Lung (tissue), 12 donors: ENCODE measurements around the gene ADAMTS9. TPM values are rescaled to one million over a fixed set of nuclear protein-coding genes. Genes with fewer than 3 reads are reported as not detected.

Experiments used
- ATAC-seq: fragments of 200-7000 bp; cut with Tn5 transposase; one replicate; pipeline ENCODE4 v1.9.1; 2020; ENCODE audit warnings: moderate number of reproducible peaks; ENCODE audit not compliant: insufficient read depth, low FRiP score
- DNase-seq, 3 donors: peaks; one replicate each; pipeline ENCODE4 v3.0.0-alpha.2; 2013 to 2017
- H3K27ac ChIP-seq, 2 donors: one replicate each; pipeline ENCODE4 v1.5.1; 2013; ENCODE audit warnings: mild to moderate bottlenecking in 2 of 2, moderate library complexity in 2 of 2, control low read depth in 1 of 2, inconsistent platforms in 1 of 2, low read depth in 1 of 2, low read length in 1 of 2
- H3K27me3 ChIP-seq, 3 donors: one replicate each; pipeline ENCODE4 v1.5.1; 2013; ENCODE audit warnings: low read length in 2 of 3; ENCODE audit not compliant: control insufficient read depth in 3 of 3, insufficient read depth in 3 of 3
- H3K36me3 ChIP-seq, 4 donors: one replicate each; pipeline ENCODE4 v1.5.1; 2013; ENCODE audit warnings: low read length in 4 of 4, mild to moderate bottlenecking in 1 of 4, moderate library complexity in 1 of 4; ENCODE audit not compliant: control insufficient read depth in 4 of 4, insufficient read depth in 4 of 4
- H3K4me1 ChIP-seq, 5 donors: one replicate each; pipeline ENCODE4 v1.5.1; 2013; ENCODE audit warnings: low read length in 5 of 5, mild to moderate bottlenecking in 2 of 5, moderate library complexity in 1 of 5; ENCODE audit not compliant: control insufficient read depth in 5 of 5, insufficient read depth in 5 of 5
- H3K4me3 ChIP-seq: one replicate; pipeline ENCODE4 v1.5.1; 2013; ENCODE audit warnings: mild to moderate bottlenecking, control low read depth, moderate library complexity
- H3K9ac ChIP-seq, 2 donors: one replicate each; pipeline ENCODE4 v1.5.1; 2013; ENCODE audit warnings: low read length in 2 of 2, control low read depth in 1 of 2; ENCODE audit not compliant: insufficient read depth in 1 of 2
- H3K9me3 ChIP-seq, 4 donors: one replicate each; pipeline ENCODE4 v1.5.1; 2013; ENCODE audit warnings: low read length in 3 of 4, mild to moderate bottlenecking in 1 of 4, moderate library complexity in 1 of 4; ENCODE audit not compliant: control insufficient read depth in 4 of 4, insufficient read depth in 3 of 4
- CTCF ChIP-seq: IDR thresholded peaks from 2 replicates; pipeline ENCODE4 v1.5.1; 2012; ENCODE audit warnings: mild to moderate bottlenecking; ENCODE audit errors: control extremely low read depth, extremely low read depth
- WGBS, 2 donors: extraction: QIAGEN DNeasy Blood & Tissue Kit; methylation state at CpG; one replicate each; pipeline ENCODE4 v1.1.7; 2013; 5-methylcytosine and 5-hydroxymethylcytosine counted together
- polyA plus RNA-seq, 2 donors: library from polyadenylated mRNA; stranded (reverse); fragments of 200-250 nt; gene quantifications; one replicate each; pipeline ENCODE4 v1.2.1, GENCODE V29; 2013
- total RNA-seq, 2 donors: library from RNA; depleted of rRNA in 1 of 2; stranded (reverse); fragments of >200 nt in 1 of 2; gene quantifications; one replicate each; pipeline ENCODE4 v1.2.1, GENCODE V29; 2014 to 2021
- donor health status: control.
- donor health status: control.
- donor health status: Bipolar disorder and iron deficiency.
- donor health status: healthy.
- donor health status: DM: yes; HTN: yes; CAD: no.

Gene ADAMTS9
- total and polyA plus RNA-seq, 4 donors = 29.9 to 75.6 (median 42.9) TPM

GRCh38 chr3:64536166-64536565 is 151.6 kb downstream of the ADAMTS9 start:
- no peak for ATAC-seq
- Histone ChIP-seq H3K9me3 (no peaks in the 10 kb centered on the region), H3K36me3 (peaks cover 13 to 22% (median 18%) of the 10 kb centered on the region in 4 donors), H3K4me1 (peaks cover 0 to 18% (median 0%) of the 10 kb centered on the region in 5 donors), H3K27me3 (no peaks in the 10 kb centered on the region), H3K9ac (no peak overlapping the region), H3K4me3 (no peak overlapping the region), H3K27ac (no peak overlapping the region)
- DNase-seq = no peak
- TF ChIP-seq CTCF = no peak
- 92 to 96% methylated on average over 2 of the region's 2 CpGs for WGBS, 2 donors

- DNase-seq = peak; percentile 92 to 95 (median 92)
- Histone ChIP-seq H3K9me3 (no peaks in the 10 kb centered on the region), H3K27ac (no peak overlapping the region), H3K4me3 (no peak overlapping the region), H3K27me3 (no peaks in the 10 kb centered on the region), H3K9ac (peak overlapping the region in 1 of 2 donors; percentile 23), H3K4me1 (peaks cover 0 to 8% (median 0%) of the 10 kb centered on the region in 5 donors), H3K36me3 (peaks cover 5 to 24% (median 10%) of the 10 kb centered on the region in 4 donors)
- peak; percentile 84 for ATAC-seq
- peak; percentile 59 for TF ChIP-seq CTCF
- WGBS, 2 donors = 12 to 19% methylated on average over 14 of the region's 14 CpGs
Observed at GRCh38 chr3:64533617-64534317, 154.0 kb downstream of the ADAMTS9 start.

- Histone ChIP-seq H3K4me1 (peaks cover 0 to 8% (median 1%) of the 10 kb centered on the region in 5 donors), H3K9ac (no peak overlapping the region), H3K27ac (no peak overlapping the region), H3K27me3 (no peaks in the 10 kb centered on the region), H3K36me3 (peaks cover 0 to 25% (median 12%) of the 10 kb centered on the region in 4 donors), H3K4me3 (no peak overlapping the region), H3K9me3 (no peaks in the 10 kb centered on the region)
- peak; percentile 20 for TF ChIP-seq CTCF
- peak; percentile 82 to 89 (median 85) for DNase-seq
- WGBS, 2 donors = 27% methylated on average over 8 of the region's 8 CpGs
- ATAC-seq = no peak
Observed at GRCh38 chr3:64530434-64531049, 157.3 kb downstream of the ADAMTS9 start.
